Choroid plexus epithelial cell (primary cell): ENCODE data around the gene RAB3B.

Experiments
- DNase-seq: peaks from one replicate; pipeline ENCODE4 v3.0.0-alpha.2; 2010; ENCODE audit warnings: low read depth
- H3K4me3 ChIP-seq: 2 replicates; pipeline ENCODE4 v1.5.1; 2011; ENCODE audit warnings: low read depth, mild to moderate bottlenecking, control low read depth, low read length, moderate library complexity
- TF ChIP-seq, protein P1 (sequence below): conservative IDR thresholded peaks from 2 replicates; pipeline ENCODE4 v1.5.1; 2011; ENCODE audit warnings: low read depth, mild to moderate bottlenecking, control low read depth, inconsistent platforms, low read length, moderate library complexity

The RAB3B gene

DNA sequence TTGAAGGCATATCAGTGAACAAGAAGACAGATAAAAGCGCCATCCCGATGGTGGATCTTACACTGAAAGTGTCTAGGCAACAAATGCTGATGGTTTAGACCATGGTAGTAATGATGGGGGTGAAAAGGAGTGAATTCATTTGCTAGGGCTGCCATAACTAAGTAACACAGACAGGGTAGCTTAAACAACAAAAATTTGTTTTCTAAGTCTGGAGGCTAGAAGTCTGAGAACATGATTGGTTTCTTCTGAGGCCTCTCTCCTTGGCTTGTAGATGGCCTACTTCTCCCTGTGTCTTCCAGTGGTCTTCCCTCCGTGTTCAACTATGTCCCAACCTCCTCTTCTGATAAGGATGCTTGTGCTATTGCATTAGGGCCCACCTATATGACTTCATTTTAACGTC is 13.4 kb upstream of the RAB3B start:
- TF ChIP-seq, protein P1, sequence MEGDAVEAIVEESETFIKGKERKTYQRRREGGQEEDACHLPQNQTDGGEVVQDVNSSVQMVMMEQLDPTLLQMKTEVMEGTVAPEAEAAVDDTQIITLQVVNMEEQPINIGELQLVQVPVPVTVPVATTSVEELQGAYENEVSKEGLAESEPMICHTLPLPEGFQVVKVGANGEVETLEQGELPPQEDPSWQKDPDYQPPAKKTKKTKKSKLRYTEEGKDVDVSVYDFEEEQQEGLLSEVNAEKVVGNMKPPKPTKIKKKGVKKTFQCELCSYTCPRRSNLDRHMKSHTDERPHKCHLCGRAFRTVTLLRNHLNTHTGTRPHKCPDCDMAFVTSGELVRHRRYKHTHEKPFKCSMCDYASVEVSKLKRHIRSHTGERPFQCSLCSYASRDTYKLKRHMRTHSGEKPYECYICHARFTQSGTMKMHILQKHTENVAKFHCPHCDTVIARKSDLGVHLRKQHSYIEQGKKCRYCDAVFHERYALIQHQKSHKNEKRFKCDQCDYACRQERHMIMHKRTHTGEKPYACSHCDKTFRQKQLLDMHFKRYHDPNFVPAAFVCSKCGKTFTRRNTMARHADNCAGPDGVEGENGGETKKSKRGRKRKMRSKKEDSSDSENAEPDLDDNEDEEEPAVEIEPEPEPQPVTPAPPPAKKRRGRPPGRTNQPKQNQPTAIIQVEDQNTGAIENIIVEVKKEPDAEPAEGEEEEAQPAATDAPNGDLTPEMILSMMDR, result no peak
- no peak overlapping the region for H3K4me3 ChIP-seq
- DNase-seq, result no peak

DNA sequence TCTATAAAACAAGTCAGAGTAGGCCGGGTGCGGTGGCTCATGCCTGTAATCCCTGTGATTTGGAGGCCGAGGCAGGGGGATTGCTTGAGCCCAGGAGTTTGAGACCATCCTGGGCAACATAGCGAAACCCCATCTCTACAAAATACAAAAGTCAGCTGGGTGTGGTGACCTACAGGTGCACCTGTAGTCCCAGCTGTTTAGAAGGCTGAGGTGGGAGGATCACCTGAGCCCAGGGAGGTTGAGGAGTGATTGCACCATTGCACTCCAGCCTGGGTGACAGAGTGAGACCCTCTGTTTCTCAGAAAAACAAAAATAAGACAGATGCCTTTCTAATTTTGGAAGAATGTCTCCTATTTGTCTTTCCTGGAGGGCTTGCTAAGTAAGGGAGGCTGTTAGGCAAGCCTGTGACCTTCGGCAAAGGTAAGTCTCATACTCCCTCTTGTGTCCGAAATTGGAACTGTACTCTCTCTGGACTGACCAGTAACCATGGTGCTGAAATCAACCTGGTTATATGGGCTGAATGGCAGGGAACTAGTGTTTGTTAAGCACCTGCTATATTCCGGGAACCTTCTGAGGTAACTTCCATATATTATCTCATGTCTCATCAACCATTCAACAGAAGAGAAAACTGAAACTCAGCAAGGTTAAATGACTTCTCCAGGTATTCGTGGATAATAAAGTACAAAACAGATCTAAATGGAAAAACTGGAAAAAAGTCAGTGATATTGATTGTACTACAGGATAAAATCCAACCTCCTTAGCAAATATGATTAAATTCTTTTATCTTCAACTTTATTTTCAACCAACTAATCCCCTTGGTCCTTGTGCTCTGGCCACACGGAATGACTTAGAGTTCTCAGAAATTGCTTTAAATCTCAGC is 11.8 kb upstream of the RAB3B start:
- H3K4me3 ChIP-seq, result no peak overlapping the region
- peak; percentile 97 for DNase-seq
- TF ChIP-seq, protein P1, result peak; percentile 96

DNA sequence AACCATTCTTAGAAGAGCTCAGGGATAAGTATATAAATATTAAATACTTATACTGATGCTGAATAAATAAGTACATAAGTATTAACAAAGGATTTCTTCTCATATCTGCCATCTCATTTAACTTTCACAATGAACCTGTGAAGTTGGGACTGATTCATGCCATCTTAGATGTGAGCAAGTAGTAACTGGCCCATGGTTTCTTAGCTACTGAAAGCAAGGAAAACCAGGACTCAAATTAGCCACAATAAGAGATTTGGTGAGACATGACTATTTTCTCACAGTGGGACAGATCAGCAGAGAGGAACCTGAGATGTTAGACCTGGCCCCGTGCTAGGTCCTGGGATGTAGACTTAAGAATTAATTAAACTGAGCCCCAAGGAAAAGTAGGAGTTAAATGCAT is 8.2 kb upstream of the RAB3B start:
- no peak overlapping the region for H3K4me3 ChIP-seq
- TF ChIP-seq, protein P1, result no peak
- no peak for DNase-seq

DNA sequence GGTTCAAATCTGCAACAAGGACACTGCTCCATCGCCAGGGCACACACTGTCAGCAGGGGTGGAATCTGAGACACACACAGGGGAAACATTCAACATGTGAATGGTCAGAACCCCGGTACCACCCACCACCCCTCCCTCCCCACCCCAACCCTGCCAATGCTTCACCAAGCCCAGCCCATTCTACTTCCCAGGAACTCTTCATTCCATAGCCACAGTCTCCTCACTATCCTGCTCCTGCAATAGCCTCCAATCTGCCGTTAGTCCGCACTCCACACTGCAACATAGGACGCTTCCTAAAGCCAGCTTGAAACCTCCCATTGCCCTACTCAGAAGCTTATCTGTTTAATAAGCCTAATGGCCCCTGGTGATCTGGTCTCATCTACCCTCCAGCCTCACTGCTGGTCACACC is 7.5 kb upstream of the RAB3B start:
- no peak for DNase-seq
- TF ChIP-seq, protein P1, result no peak
- H3K4me3 ChIP-seq, result no peak overlapping the region

DNA sequence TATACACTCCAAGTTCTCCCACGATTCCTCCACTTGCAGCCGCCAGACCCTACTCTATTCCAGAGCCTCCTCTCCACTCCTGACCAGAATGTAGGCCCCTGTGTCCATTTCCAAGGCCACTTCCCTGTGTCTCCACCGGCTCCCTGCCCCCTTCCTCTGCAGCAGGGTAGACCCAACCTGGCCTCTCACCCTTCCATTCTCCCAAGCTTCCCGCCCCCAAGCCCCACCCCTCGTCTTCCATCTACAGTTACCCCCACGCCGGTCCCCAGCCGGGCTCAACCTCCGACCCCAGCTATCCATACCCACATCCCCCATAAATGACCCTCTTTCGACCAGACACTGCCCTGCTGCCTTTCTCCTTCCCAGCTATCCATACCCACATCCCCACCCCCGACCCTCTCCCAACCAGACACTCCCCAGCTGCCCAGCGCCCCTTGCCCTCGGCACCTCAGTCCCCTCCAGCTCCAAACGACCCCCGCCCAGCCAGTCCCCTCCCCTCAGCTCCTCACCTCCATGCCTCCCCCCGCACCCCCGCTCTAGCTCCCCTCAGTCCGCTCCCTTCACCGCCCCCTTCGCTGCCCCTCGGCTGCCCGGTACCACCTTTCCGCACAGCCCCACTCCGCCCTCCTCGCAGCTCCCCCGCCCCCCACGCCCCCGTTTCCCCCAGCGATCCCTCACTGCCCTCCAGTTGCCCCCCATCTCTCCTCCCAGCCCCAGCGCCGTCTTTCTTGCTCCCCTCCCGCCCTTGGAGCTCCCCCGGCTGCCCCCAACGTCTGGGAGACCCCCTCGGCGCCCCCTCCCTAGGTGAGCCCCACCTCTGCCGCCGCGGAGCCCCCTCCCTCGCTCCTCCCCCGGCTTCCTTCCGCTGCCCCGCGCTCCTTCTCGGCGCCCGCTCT is 670 bp downstream of the RAB3B start:
- DNase-seq, result no peak
- TF ChIP-seq, protein P1, result no peak
- H3K4me3 ChIP-seq, result peak overlapping the region; percentile 54

DNA sequence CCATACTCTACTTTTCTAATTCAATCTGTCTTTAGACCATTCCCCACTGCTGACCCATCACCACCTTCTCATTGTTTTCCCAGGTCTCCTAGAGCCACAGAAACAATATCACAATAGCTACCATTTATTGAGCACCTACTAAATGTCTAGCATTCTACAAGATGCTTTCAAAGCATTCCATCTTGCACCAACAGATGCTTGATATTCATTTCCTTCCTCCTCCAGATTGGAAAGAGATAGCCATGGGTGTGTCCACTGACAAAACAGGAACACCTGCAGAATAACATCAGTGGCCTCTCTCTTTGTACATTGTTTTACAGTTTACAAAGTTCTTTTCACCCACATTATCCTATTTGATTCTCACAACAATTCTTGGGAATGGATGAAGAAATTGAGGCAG is 2.2 kb downstream of the RAB3B start:
- H3K4me3 ChIP-seq, result no peak overlapping the region
- DNase-seq, result no peak
- TF ChIP-seq, protein P1, result no peak
